Liver (tissue), 3 donors: ENCODE data around the gene SYNPO.

Source experiments
- CTCF ChIP-seq: fragments of 150-350 bp; IDR thresholded peaks from 2 replicates; pipeline ENCODE4 v1.5.1; 2017; ENCODE audit warnings: improper control_type of control experiment, low read depth, low read length; ENCODE audit not compliant: missing input control
- EGR1 ChIP-seq, 2 donors: IDR thresholded peaks; 2 replicates each; pipeline ENCODE4 v1.6.1; 2016 to 2018; ENCODE audit warnings: antibody characterized with exemption in 2 of 2, low read depth in 2 of 2
- TAF1 ChIP-seq: conservative IDR thresholded peaks from 2 replicates; pipeline ENCODE4 v1.6.1; 2016; ENCODE audit warnings: antibody characterized with exemption, mild to moderate bottlenecking
- TF ChIP-seq, protein P1 (sequence below): IDR thresholded peaks from 2 replicates; pipeline ENCODE4 v1.6.1; 2016; ENCODE audit warnings: antibody characterized with exemption, mild to moderate bottlenecking
- TF ChIP-seq, protein P2 (sequence below): IDR thresholded peaks from 2 replicates; pipeline ENCODE4 v1.6.1; 2016; ENCODE audit warnings: antibody characterized with exemption
- donor health status: healthy.
- donor health status: healthy.

GRCh38 chr5:150700246-150700593 is 59.8 kb downstream of the SYNPO start:
- TF ChIP-seq CTCF: no peak
- TF ChIP-seq, protein P1, sequence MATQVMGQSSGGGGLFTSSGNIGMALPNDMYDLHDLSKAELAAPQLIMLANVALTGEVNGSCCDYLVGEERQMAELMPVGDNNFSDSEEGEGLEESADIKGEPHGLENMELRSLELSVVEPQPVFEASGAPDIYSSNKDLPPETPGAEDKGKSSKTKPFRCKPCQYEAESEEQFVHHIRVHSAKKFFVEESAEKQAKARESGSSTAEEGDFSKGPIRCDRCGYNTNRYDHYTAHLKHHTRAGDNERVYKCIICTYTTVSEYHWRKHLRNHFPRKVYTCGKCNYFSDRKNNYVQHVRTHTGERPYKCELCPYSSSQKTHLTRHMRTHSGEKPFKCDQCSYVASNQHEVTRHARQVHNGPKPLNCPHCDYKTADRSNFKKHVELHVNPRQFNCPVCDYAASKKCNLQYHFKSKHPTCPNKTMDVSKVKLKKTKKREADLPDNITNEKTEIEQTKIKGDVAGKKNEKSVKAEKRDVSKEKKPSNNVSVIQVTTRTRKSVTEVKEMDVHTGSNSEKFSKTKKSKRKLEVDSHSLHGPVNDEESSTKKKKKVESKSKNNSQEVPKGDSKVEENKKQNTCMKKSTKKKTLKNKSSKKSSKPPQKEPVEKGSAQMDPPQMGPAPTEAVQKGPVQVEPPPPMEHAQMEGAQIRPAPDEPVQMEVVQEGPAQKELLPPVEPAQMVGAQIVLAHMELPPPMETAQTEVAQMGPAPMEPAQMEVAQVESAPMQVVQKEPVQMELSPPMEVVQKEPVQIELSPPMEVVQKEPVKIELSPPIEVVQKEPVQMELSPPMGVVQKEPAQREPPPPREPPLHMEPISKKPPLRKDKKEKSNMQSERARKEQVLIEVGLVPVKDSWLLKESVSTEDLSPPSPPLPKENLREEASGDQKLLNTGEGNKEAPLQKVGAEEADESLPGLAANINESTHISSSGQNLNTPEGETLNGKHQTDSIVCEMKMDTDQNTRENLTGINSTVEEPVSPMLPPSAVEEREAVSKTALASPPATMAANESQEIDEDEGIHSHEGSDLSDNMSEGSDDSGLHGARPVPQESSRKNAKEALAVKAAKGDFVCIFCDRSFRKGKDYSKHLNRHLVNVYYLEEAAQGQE: no peak
- no peak for TF ChIP-seq TAF1
- TF ChIP-seq EGR1 (IDR thresholded peaks at IDR 0.05; ENCODE audit: low read depth in 2 of 2): no peak
- TF ChIP-seq, protein P2, sequence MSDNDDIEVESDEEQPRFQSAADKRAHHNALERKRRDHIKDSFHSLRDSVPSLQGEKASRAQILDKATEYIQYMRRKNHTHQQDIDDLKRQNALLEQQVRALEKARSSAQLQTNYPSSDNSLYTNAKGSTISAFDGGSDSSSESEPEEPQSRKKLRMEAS: no peak
